Stimulated activated naive B cell treated with anti-CD40 and anti-IgM and Interleukin-4, amounts not matched to agents 10 μg/mL and 1 μg/mL and 100 μg/mL, for 72 hours (primary cell): Measurements from ENCODE around the gene BRI3.
"Not testable (repeated sequence)": the region's sequence is repeated elsewhere in the genome, so short reads cannot be mapped to it uniquely, and the experiment has no call there.

Experiments used
- ATAC-seq, 2 donors: fragments of 150-1000 bp; cut with Tn5 transposase; replicated peaks; 2 replicates each; pipeline ENCODE4 v1.10.0; 2021; ENCODE audit warnings: moderate library complexity in 1 of 2
- DNase-seq: peaks from one replicate; pipeline ENCODE4 v3.0.0; 2021
- H3K27ac Mint-ChIP-seq: one replicate; pipeline ENCODE4 v1.8.0; 2022; ENCODE audit warnings: mild to moderate bottlenecking, mixed read lengths
- H3K27me3 Mint-ChIP-seq, 2 donors: one replicate each; pipeline ENCODE4 v1.8.0; 2022; ENCODE audit warnings: mixed read lengths in 2 of 2
- H3K36me3 Mint-ChIP-seq, 2 donors: one replicate each; pipeline ENCODE4 v1.8.0; 2022; ENCODE audit warnings: mixed read lengths in 2 of 2, mild to moderate bottlenecking in 1 of 2
- H3K4me1 Mint-ChIP-seq, 2 donors: one replicate each; pipeline ENCODE4 v1.8.0; 2022; ENCODE audit warnings: mixed read lengths in 2 of 2, mild to moderate bottlenecking in 1 of 2
- H3K4me3 Mint-ChIP-seq, 2 donors: one replicate each; pipeline ENCODE4 v1.8.0; 2022; ENCODE audit warnings: mild to moderate bottlenecking in 2 of 2, mixed read lengths in 2 of 2, moderate library complexity in 1 of 2
- H3K9me3 Mint-ChIP-seq, 2 donors: one replicate each; pipeline ENCODE4 v1.8.0; 2022; ENCODE audit warnings: mixed read lengths in 2 of 2, mild to moderate bottlenecking in 1 of 2

BRI3 gene

DNA sequence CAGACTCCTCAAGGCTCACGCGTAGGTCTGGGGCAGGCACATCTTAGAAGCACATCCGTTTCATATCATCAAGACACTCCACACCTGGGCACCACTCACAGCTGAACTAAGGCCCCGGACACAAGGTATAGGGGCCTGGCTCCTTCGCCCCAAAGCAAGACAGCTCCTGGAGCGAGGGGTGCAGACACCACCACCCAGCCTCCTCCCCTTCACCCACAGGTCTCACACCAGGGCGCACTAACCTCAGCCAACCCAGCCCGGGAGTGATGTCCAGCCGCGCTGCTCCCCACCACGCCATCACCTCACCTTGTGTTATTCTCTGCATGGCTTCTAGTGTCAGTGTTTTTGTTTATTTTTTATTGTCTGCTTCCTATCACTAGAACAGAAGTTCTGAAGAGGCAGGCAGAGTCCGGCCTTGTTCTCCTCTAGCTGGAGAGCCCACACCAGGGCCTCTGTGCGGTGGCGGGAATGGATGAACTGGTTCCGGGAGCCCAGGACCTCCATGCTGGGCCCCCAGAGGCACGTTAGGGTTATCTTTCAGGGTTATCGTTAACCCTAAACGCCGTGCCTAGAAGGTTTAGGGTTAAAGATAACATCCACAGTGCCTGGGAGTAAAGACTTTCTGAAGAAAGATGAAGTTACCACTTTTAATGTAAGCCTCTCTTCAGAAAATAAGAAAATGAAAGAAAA is 21.8 kb downstream of the BRI3 start:
- Mint-ChIP-seq H3K4me1 (peaks cover 0 to 1% of the 10 kb centered on the region in 2 donors), H3K4me3 (no peak overlapping the region), H3K27me3 (no peaks in the 10 kb centered on the region), H3K27ac (no peak overlapping the region), H3K9me3 (no peaks in the 10 kb centered on the region), H3K36me3 (peaks cover 17 to 30% of the 10 kb centered on the region in 2 donors)
- no peak for DNase-seq
- no peak for ATAC-seq

GRCh38 chr7:98303906-98304305 is 22.4 kb downstream of the BRI3 start:
- Mint-ChIP-seq H3K27ac (no peak overlapping the region), H3K9me3 (no peaks in the 10 kb centered on the region), H3K36me3 (peaks cover 22 to 33% of the 10 kb centered on the region in 2 donors), H3K4me3 (no peak overlapping the region), H3K27me3 (no peaks in the 10 kb centered on the region), H3K4me1 (peaks cover 0 to 1% of the 10 kb centered on the region in 2 donors)
- ATAC-seq (no peak), DNase-seq (no peak)

DNA sequence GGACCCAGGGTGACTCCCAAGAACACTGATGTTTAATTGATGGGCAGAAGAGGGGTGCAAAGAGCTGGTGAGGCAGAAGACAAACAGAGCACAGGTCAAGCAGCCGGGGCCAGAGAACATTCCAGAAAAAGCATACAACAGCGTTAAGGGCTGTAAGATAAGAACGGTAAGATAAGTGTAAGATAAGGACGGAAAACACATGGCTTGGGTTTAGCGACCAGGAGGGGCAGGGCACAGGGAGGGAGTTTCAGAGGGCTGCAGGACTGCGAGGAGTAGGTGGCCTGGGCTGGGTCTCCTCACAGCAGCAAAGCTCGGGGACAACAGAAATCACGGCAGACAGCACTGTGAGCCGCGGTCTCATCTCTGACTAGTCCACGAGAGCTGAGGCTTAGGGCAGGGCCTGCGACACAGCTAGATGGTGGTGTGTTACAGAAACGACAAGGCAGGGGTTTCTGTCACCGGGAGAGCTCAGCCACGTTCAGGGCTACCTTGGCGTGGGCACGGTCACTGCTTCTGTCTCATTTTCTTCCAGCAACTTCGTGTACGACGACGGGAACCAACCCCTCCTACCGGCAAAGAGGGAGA is 24.6 kb downstream of the BRI3 start:
- no peaks in the 10 kb centered on the region for H3K9me3 Mint-ChIP-seq
- no peaks in the 10 kb centered on the region for H3K27me3 Mint-ChIP-seq
- H3K4me1 Mint-ChIP-seq = peaks cover 0 to 1% of the 10 kb centered on the region in 2 donors
- DNase-seq (no peak), ATAC-seq (no peak)
- no peak overlapping the region for H3K4me3 Mint-ChIP-seq
- H3K27ac Mint-ChIP-seq = no peak overlapping the region
- H3K36me3 Mint-ChIP-seq = peaks cover 22 to 29% of the 10 kb centered on the region in 2 donors

GRCh38 chr7:98307971-98308466 is 26.5 kb downstream of the BRI3 start:
- Mint-ChIP-seq H3K27me3 (peaks cover 0 to 12% of the 10 kb centered on the region in 2 donors), H3K4me3 (no peak overlapping the region), H3K27ac (no peak overlapping the region), H3K9me3 (no peaks in the 10 kb centered on the region), H3K4me1 (peaks cover 0 to under 1% of the 10 kb centered on the region in 2 donors), H3K36me3 (peaks cover 24 to 26% of the 10 kb centered on the region in 2 donors)
- no peak for ATAC-seq
- no peak for DNase-seq

DNA sequence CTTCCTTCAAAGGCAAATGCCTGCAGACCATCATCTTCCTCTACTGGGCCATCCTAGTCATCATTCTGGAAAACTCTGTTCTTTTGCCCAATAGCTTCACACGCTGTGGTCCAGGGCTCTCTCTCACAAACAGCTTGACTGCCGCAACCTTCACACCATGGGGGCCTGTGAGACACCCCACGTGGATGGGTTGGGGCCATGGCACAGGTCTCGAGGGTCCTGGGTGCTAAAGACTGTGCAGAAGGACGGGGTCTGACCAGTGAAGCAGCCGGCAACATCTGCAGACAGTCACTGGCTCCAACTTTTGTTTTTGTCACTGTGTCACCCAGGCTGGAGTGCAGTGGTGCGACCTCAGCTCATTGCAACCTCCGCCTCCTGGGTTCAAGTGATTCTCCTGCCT is 28.1 kb downstream of the BRI3 start:
- no peak overlapping the region for H3K4me3 Mint-ChIP-seq
- DNase-seq (no peak), ATAC-seq (no peak)
- H3K27ac Mint-ChIP-seq = no peak overlapping the region
- peaks cover 4 to 12% of the 10 kb centered on the region in 2 donors for H3K4me1 Mint-ChIP-seq
- peaks cover 19 to 24% of the 10 kb centered on the region in 2 donors for H3K36me3 Mint-ChIP-seq
- peaks cover 0 to 12% of the 10 kb centered on the region in 2 donors for H3K27me3 Mint-ChIP-seq
- H3K9me3 Mint-ChIP-seq = no peaks in the 10 kb centered on the region

DNA sequence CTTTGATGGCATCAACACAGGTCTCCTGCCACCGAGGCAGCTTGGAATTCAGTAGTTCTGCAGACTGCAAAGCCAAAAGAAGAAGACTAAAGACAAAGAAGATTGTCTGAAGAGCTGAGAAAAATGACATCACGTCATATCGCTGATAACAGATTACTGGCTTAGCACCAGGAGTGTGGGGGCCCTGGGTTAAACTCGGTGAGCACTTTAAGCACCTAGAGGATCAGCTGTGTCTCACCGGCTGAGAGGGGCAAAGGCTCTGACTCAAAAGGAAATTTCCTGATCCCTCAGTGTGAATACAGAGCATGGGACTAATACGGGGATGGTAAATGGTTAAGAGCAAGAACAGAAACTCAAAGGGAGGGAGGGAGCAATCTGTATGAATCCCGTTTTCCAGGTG is 30.7 kb downstream of the BRI3 start:
- H3K4me1 Mint-ChIP-seq = peaks cover 11 to 33% of the 10 kb centered on the region in 2 donors
- ATAC-seq (no peak), DNase-seq (no peak)
- H3K4me3 Mint-ChIP-seq = no peak overlapping the region
- H3K27me3 Mint-ChIP-seq = peaks cover 14 to 26% of the 10 kb centered on the region in 2 donors
- peaks cover 0 to 4% of the 10 kb centered on the region in 2 donors for H3K9me3 Mint-ChIP-seq
- no peak overlapping the region for H3K27ac Mint-ChIP-seq
- peaks cover 26 to 34% of the 10 kb centered on the region in 2 donors for H3K36me3 Mint-ChIP-seq

- Mint-ChIP-seq H3K9me3 (peaks cover 0 to 6% of the 10 kb centered on the region in 2 donors), H3K4me3 (peak overlapping the region; percentile 54 to 57), H3K36me3 (peaks cover 21 to 31% of the 10 kb centered on the region in 2 donors), H3K27ac (peak overlapping the region; percentile 77), H3K4me1 (peaks cover 14 to 40% of the 10 kb centered on the region in 2 donors), H3K27me3 (peaks cover 25 to 38% of the 10 kb centered on the region in 2 donors)
- ATAC-seq (peak; percentile 81 to 86), DNase-seq (peak; percentile 43)
Measured at GRCh38 chr7:98314469-98314868, 33.0 kb downstream of the BRI3 start.

- peak; percentile 85 to 87 for ATAC-seq
- Mint-ChIP-seq H3K4me1 (peaks cover 14 to 40% of the 10 kb centered on the region in 2 donors), H3K27me3 (peaks cover 25 to 42% of the 10 kb centered on the region in 2 donors), H3K36me3 (peaks cover 19 to 31% of the 10 kb centered on the region in 2 donors), H3K9me3 (peaks cover 0 to 6% of the 10 kb centered on the region in 2 donors), H3K27ac (no peak overlapping the region), H3K4me3 (no peak overlapping the region)
- DNase-seq = peak; percentile 21
Measured at GRCh38 chr7:98315318-98315993, 34.0 kb downstream of the BRI3 start.

DNA sequence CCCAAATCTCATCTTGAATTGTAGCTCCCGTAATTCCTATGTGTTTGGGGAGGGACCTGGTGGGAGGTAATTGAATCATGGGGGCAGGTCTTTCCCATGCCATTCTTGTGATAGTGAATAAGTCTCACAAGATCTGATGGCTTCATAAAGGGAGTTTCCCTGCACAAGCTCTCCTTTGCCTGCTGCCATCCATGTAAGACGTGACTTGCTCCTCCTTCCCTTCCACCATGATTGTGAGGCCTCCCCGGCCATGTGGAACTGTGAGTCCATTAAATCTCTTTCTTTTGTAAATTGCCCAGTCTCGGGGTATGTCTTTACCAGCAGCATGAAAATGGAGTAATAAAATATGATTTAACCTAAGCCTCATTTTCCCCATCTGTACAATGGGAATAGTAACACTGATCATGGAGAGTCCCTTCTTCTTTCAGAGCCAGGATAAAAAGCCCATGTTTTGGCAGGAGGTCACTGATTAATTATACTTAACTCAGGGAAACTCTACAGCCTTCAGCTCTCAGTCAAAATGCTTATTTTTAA is 34.6 kb downstream of the BRI3 start:
- Mint-ChIP-seq H3K4me1 (peaks cover 14 to 40% of the 10 kb centered on the region in 2 donors), H3K27me3 (peaks cover 25 to 48% of the 10 kb centered on the region in 2 donors), H3K36me3 (peaks cover 19 to 31% of the 10 kb centered on the region in 2 donors)
- not testable (repeated sequence) for H3K9me3 Mint-ChIP-seq, H3K4me3 Mint-ChIP-seq, H3K27ac Mint-ChIP-seq, DNase-seq, ATAC-seq

DNA sequence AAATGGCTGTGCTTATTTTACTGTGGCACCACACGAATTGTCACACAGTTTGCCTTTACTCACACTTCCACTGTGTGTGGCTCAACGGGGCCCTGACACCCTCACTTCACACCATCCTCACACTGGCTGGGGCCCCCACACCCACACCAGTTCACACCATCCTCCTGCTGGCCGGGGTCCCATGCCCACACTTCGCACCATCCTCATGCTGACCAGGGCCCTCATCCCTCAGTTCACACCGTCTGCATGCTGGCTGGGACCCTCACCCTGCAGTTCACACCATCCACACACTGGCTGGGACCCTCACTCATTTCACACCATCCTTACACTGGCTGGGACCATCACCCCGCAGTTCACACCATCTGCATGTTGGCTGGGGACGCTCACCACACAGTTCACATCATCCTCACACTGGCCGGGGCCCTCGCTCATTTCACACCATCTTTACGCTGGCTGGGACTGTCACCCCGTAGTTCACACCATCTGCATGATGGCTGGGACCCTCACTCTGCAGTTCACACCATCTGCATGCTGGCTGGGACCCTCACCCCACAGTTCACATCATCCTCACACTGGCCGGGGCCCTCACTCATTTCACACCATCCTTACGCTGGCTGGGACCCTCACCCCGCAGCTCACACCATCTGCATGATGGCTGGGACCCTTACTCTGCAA is 36.0 kb downstream of the BRI3 start:
- Mint-ChIP-seq H3K4me3 (no peak overlapping the region), H3K36me3 (peaks cover 14 to 27% of the 10 kb centered on the region in 2 donors), H3K9me3 (peaks cover 0 to 6% of the 10 kb centered on the region in 2 donors), H3K4me1 (peaks cover 14 to 40% of the 10 kb centered on the region in 2 donors), H3K27me3 (peaks cover 33 to 48% of the 10 kb centered on the region in 2 donors), H3K27ac (no peak overlapping the region)
- ATAC-seq = no peak
- DNase-seq = no peak

- Mint-ChIP-seq H3K9me3 (peaks cover 0 to 6% of the 10 kb centered on the region in 2 donors), H3K27me3 (peaks cover 41 to 62% of the 10 kb centered on the region in 2 donors), H3K4me1 (peaks cover 14 to 32% of the 10 kb centered on the region in 2 donors), H3K27ac (no peak overlapping the region), H3K4me3 (no peak overlapping the region), H3K36me3 (peaks cover 15 to 27% of the 10 kb centered on the region in 2 donors)
- no peak for ATAC-seq
- no peak for DNase-seq
Measured at GRCh38 chr7:98319176-98319575, 37.7 kb downstream of the BRI3 start.

DNA sequence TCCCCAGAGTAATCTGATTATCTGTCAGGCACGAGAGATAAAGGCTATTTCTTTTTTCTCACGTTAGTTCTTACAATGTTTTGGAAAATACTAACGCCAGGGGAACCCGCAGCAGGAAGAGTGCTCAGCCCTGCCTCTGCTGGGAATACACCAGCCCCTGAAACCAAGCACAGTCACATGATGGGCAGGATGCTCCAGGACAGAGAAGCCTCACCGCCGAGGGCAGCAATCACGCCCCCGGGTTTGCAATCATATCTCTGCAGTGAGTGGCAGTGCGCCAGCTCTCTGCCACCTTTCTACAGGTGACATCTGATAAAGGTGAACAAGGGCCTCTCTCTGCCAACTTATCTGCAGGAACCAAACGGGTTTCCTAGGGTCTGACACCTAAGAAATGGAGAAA is 39.8 kb downstream of the BRI3 start:
- H3K4me1 Mint-ChIP-seq = peaks cover 4 to 13% of the 10 kb centered on the region in 2 donors
- H3K27me3 Mint-ChIP-seq = peaks cover 35 to 59% of the 10 kb centered on the region in 2 donors
- no peak for ATAC-seq
- no peak overlapping the region for H3K27ac Mint-ChIP-seq
- H3K4me3 Mint-ChIP-seq = no peak overlapping the region
- peaks cover 0 to 2% of the 10 kb centered on the region in 2 donors for H3K9me3 Mint-ChIP-seq
- H3K36me3 Mint-ChIP-seq = peaks cover 12 to 18% of the 10 kb centered on the region in 2 donors
- DNase-seq = no peak

- no peaks in the 10 kb centered on the region for H3K9me3 Mint-ChIP-seq
- H3K27me3 Mint-ChIP-seq = peaks cover 23 to 53% of the 10 kb centered on the region in 2 donors
- H3K36me3 Mint-ChIP-seq = peaks cover 5 to 6% of the 10 kb centered on the region in 2 donors
- no peak for ATAC-seq
- peaks cover under 1 to 3% of the 10 kb centered on the region in 2 donors for H3K4me1 Mint-ChIP-seq
- no peak for DNase-seq
- H3K4me3 Mint-ChIP-seq = no peak overlapping the region
- peak overlapping the region; percentile 39 for H3K27ac Mint-ChIP-seq
Measured at GRCh38 chr7:98322331-98323270, 41.1 kb downstream of the BRI3 start.
